ENCODE results near the gene SLC25A30. TPM values are rescaled to one million over a fixed set of nuclear protein-coding genes. Genes with fewer than 3 reads are reported as not detected.
"Not testable (repeated sequence)": the region's sequence is repeated elsewhere in the genome, so short reads cannot be mapped to it uniquely, and the experiment has no call there.

The SLC25A30 gene
- polyA plus RNA-seq, 1 experiment: 14.0 TPM

GRCh38 chr13:45432737-45433380 lies 14.7 kb upstream of the SLC25A30 start:
- H3K27me3 ChIP-seq (ENCODE audit: control insufficient read depth, insufficient read depth, low read length): no peaks in the 10 kb centered on the region
- ChIA-PET POLR2A (no interaction called here), CTCF (no interaction called here)
- no peak for DNase-seq (ENCODE audit: low read depth, low spot score)
- no peaks in the 10 kb centered on the region for H3K9me3 ChIP-seq (ENCODE audit: control insufficient read depth, insufficient read depth, low read length)
- TF ChIP-seq CTCF (IDR thresholded peaks at IDR 0.05; ENCODE audit: low read depth, low read length): no peak
- no peak overlapping the region for H3K27ac ChIP-seq (ENCODE audit: low read depth, low read length)
- no peak overlapping the region for H3K4me3 ChIP-seq (ENCODE audit: low read depth, low read length)

- H3K27ac ChIP-seq (ENCODE audit: low read depth, low read length); H3K9me3 ChIP-seq (ENCODE audit: control insufficient read depth, insufficient read depth, low read length); H3K4me3 ChIP-seq (ENCODE audit: low read depth, low read length); DNase-seq (ENCODE audit: low read depth, low spot score); H3K27me3 ChIP-seq (ENCODE audit: control insufficient read depth, insufficient read depth, low read length); POLR2A ChIA-PET: not testable (repeated sequence)
- CTCF ChIA-PET: interaction anchor here (1.0 kb wide), 1 partner anchor 32 kb away, joined by 3 read pairs; no protein-coding TSS in a partner anchor
Observed at GRCh38 chr13:45426056-45426841, 8.1 kb upstream of the SLC25A30 start.

GRCh38 chr13:45422731-45423292 lies 4.6 kb upstream of the SLC25A30 start:
- CTCF ChIA-PET: no interaction called here
- no peak for DNase-seq (ENCODE audit: low read depth, low spot score)

GRCh38 chr13:45419945-45420344 lies 1.8 kb upstream of the SLC25A30 start:
- no peak for DNase-seq (ENCODE audit: low read depth, low spot score)
- H3K27me3 ChIP-seq (ENCODE audit: control insufficient read depth, insufficient read depth, low read length): peaks cover 5% of the 10 kb centered on the region
- no peak for TF ChIP-seq CTCF (IDR thresholded peaks at IDR 0.05; ENCODE audit: low read depth, low read length)
- H3K4me3 ChIP-seq (ENCODE audit: low read depth, low read length): no peak overlapping the region
- H3K27ac ChIP-seq (ENCODE audit: low read depth, low read length): no peak overlapping the region
- no peaks in the 10 kb centered on the region; the same call in 1 of the 2 replicates for H3K9me3 ChIP-seq (ENCODE audit: control insufficient read depth, insufficient read depth, low read length)
- ChIA-PET CTCF (no interaction called here), POLR2A (interaction anchor here (0.7 kb wide), 1 partner anchor 207 kb away, joined by 3 read pairs; no protein-coding TSS in a partner anchor)

More at GRCh38 chr13:45422731-45423292, 4.6 kb upstream of the SLC25A30 start:
- no peak overlapping the region for H3K27ac ChIP-seq (ENCODE audit: low read depth, low read length)
- POLR2A ChIA-PET: no interaction called here
- no peaks in the 10 kb centered on the region; the same call in 1 of the 2 replicates for H3K9me3 ChIP-seq (ENCODE audit: control insufficient read depth, insufficient read depth, low read length)
- H3K27me3 ChIP-seq (ENCODE audit: control insufficient read depth, insufficient read depth, low read length): peaks cover 5% of the 10 kb centered on the region
- no peak for TF ChIP-seq CTCF (IDR thresholded peaks at IDR 0.05; ENCODE audit: low read depth, low read length)
- no peak overlapping the region for H3K4me3 ChIP-seq (ENCODE audit: low read depth, low read length)

GRCh38 chr13:45419389-45419788 lies 1.2 kb upstream of the SLC25A30 start:
- H3K27ac ChIP-seq (ENCODE audit: low read depth, low read length); H3K4me3 ChIP-seq (ENCODE audit: low read depth, low read length); CTCF ChIA-PET; H3K27me3 ChIP-seq (ENCODE audit: control insufficient read depth, insufficient read depth, low read length); DNase-seq (ENCODE audit: low read depth, low spot score); H3K9me3 ChIP-seq (ENCODE audit: control insufficient read depth, insufficient read depth, low read length): not testable (repeated sequence)
- POLR2A ChIA-PET: interaction anchor here (0.7 kb wide), 1 partner anchor 208 kb away, joined by 3 read pairs; no protein-coding TSS in a partner anchor
